Endodermal cell (in vitro differentiated cells): ENCODE data around the gene ACAA2. TPM values are rescaled to one million over a fixed set of nuclear protein-coding genes. Genes with fewer than 3 reads are reported as not detected.
A peak's percentile ranks its signal among the peaks of the same experiment; 100 is the strongest.

Source experiments
- DNase-seq: peaks from one replicate; pipeline ENCODE4 v3.0.0-alpha.2; 2017
- H3K27ac ChIP-seq: 2 replicates; pipeline ENCODE4 v1.5.1; 2013; ENCODE audit warnings: mild to moderate bottlenecking, low read depth, low read length, moderate library complexity
- H3K27me3 ChIP-seq: 2 replicates; pipeline ENCODE4 v1.6.1; 2013; ENCODE audit warnings: mild to moderate bottlenecking, low read length, moderate library complexity; ENCODE audit not compliant: insufficient read depth, control insufficient read depth, poor library complexity, severe bottlenecking
- H3K36me3 ChIP-seq: 2 replicates; pipeline ENCODE4 v1.7.0; 2013; ENCODE audit warnings: mild to moderate bottlenecking, low read length, moderate library complexity; ENCODE audit not compliant: control insufficient read depth, insufficient read depth
- H3K4me1 ChIP-seq: one replicate; pipeline ENCODE4 v1.7.0; 2013; ENCODE audit warnings: low read length; ENCODE audit not compliant: control insufficient read depth, insufficient read depth
- H3K4me3 ChIP-seq: 2 replicates; pipeline ENCODE4 v1.5.1; 2013; ENCODE audit warnings: mild to moderate bottlenecking, low read length, moderate library complexity
- H3K9ac ChIP-seq: 2 replicates; pipeline ENCODE4 v1.6.1; 2013; ENCODE audit warnings: mild to moderate bottlenecking, low read length, moderate library complexity; ENCODE audit not compliant: poor library complexity, severe bottlenecking; ENCODE audit errors: extremely low read depth
- H3K9me3 ChIP-seq: 2 replicates; pipeline ENCODE4 v1.6.1; 2013; ENCODE audit warnings: mild to moderate bottlenecking, low read length, moderate library complexity; ENCODE audit not compliant: control insufficient read depth
- H3K27ac Mint-ChIP-seq: 2 replicates; pipeline ENCODE4 v1.8.0; 2020; ENCODE audit warnings: mixed read lengths
- H3K27me3 Mint-ChIP-seq: 2 replicates; pipeline ENCODE4 v1.8.0; 2021; ENCODE audit warnings: mild to moderate bottlenecking, mixed read lengths; ENCODE audit not compliant: insufficient read depth
- H3K36me3 Mint-ChIP-seq: 2 replicates; pipeline ENCODE4 v1.8.0; 2020; ENCODE audit warnings: low read depth, mixed read lengths
- H3K4me1 Mint-ChIP-seq: 2 replicates; pipeline ENCODE4 v1.8.0; 2020; ENCODE audit warnings: mixed read lengths
- H3K4me3 Mint-ChIP-seq: 2 replicates; pipeline ENCODE4 v1.8.0; 2020; ENCODE audit warnings: mild to moderate bottlenecking, moderate library complexity, mixed read lengths
- H3K9me3 Mint-ChIP-seq: 2 replicates; pipeline ENCODE4 v1.8.0; 2020; ENCODE audit warnings: mild to moderate bottlenecking, mixed read lengths
- CTCF ChIP-seq: fragments of 200-600 bp; sonication (generic); conservative IDR thresholded peaks from 2 replicates; pipeline ENCODE4 v1.5.0; 2021; ENCODE audit warnings: antibody characterized with exemption, mild to moderate bottlenecking
- WGBS, 2 experiments: methylation state at CpG; one replicate each; pipeline versions ENCODE4 v1.1.5 to v1.1.7; 2013; ENCODE audit warnings: missing lambda C conversion rate in 2 of 2, mixed read lengths in 1 of 2; ENCODE audit not compliant: insufficient coverage in 1 of 2, insufficient read length in 1 of 2; 5-methylcytosine and 5-hydroxymethylcytosine counted together
- total RNA-seq, 2 donors: library from RNA; stranded (reverse); fragmentation: NEBNext Ultra II Directional in 1 of 2; extraction: Animal tissue kit (Norgen Biotek cat#: 25700) in 1 of 2; gene quantifications; 2 replicates in 1 of 2; 3 replicates in 1 of 2; pipeline ENCODE4 v1.2.1, GENCODE V29; 2021

ACAA2 gene
- total RNA-seq, 2 donors from 2014 or later = 128 to 131 TPM

GRCh38 chr18:49763590-49763989 lies 49.7 kb downstream of the ACAA2 start:
- Histone ChIP-seq H3K9ac (no peak overlapping the region), H3K9me3 (no peaks in the 10 kb centered on the region), H3K4me1 (peaks cover 8% of the 10 kb centered on the region), H3K4me3 (no peak overlapping the region), H3K36me3 (no peaks in the 10 kb centered on the region), H3K27ac (no peak overlapping the region), H3K27me3 (no peaks in the 10 kb centered on the region)
- 96 to 100% methylated on average over 2 of the region's 2 CpGs for WGBS, 2 experiments
- no peak for TF ChIP-seq CTCF
- no peak for DNase-seq
- H3K4me3 Mint-ChIP-seq = no peak overlapping the region
- H3K36me3 Mint-ChIP-seq = no peaks in the 10 kb centered on the region
- H3K27ac Mint-ChIP-seq = no peak overlapping the region
- H3K27me3 Mint-ChIP-seq = peaks cover 3% of the 10 kb centered on the region
- H3K9me3 Mint-ChIP-seq = no peaks in the 10 kb centered on the region
- peaks cover 13% of the 10 kb centered on the region for H3K4me1 Mint-ChIP-seq

GRCh38 chr18:49762191-49763077 lies 50.9 kb downstream of the ACAA2 start:
- peaks cover 18% of the 10 kb centered on the region for H3K4me1 Mint-ChIP-seq
- H3K36me3 Mint-ChIP-seq = no peaks in the 10 kb centered on the region
- Histone ChIP-seq H3K9ac (no peak overlapping the region), H3K4me3 (no peak overlapping the region), H3K36me3 (no peaks in the 10 kb centered on the region), H3K4me1 (peaks cover 8% of the 10 kb centered on the region), H3K27me3 (no peaks in the 10 kb centered on the region), H3K27ac (no peak overlapping the region), H3K9me3 (no peaks in the 10 kb centered on the region)
- peaks cover 3% of the 10 kb centered on the region for H3K27me3 Mint-ChIP-seq
- H3K27ac Mint-ChIP-seq = no peak overlapping the region
- TF ChIP-seq CTCF = peak; percentile 60
- 89 to 90% methylated on average over 22 to 35 of the region's 35 CpGs for WGBS, 2 experiments
- no peaks in the 10 kb centered on the region for H3K9me3 Mint-ChIP-seq
- H3K4me3 Mint-ChIP-seq = no peak overlapping the region
- DNase-seq = peak; percentile 74

GRCh38 chr18:49761771-49762170 lies 51.6 kb downstream of the ACAA2 start:
- no peak overlapping the region for H3K27ac Mint-ChIP-seq
- H3K36me3 Mint-ChIP-seq = no peaks in the 10 kb centered on the region
- Histone ChIP-seq H3K4me3 (no peak overlapping the region), H3K27me3 (no peaks in the 10 kb centered on the region), H3K9ac (no peak overlapping the region), H3K27ac (no peak overlapping the region), H3K9me3 (no peaks in the 10 kb centered on the region), H3K4me1 (peaks cover 8% of the 10 kb centered on the region), H3K36me3 (no peaks in the 10 kb centered on the region)
- no peaks in the 10 kb centered on the region for H3K9me3 Mint-ChIP-seq
- no peak for TF ChIP-seq CTCF
- no peaks in the 10 kb centered on the region for H3K27me3 Mint-ChIP-seq
- 88% methylated on average over 8 of the region's 10 CpGs; no CpG with 5 or more reads in 1 of the 2 experiments for WGBS, 2 experiments
- no peak for DNase-seq
- no peak overlapping the region for H3K4me3 Mint-ChIP-seq
- H3K4me1 Mint-ChIP-seq = peaks cover 18% of the 10 kb centered on the region
